Activated T-cell treated with anti-CD3 and anti-CD28 coated beads for 1 hour (primary cell): ENCODE data around the gene TCF7L1.

Experiments used
- DNase-seq: peaks from one replicate; pipeline ENCODE4 v3.0.0-alpha.2; 2020; ENCODE audit warnings: low read depth

Gene TCF7L1

GRCh38 chr2:85255456-85255812 lies 122.2 kb downstream of the TCF7L1 start:
- DNase-seq = no peak

- no peak for DNase-seq
Observed at GRCh38 chr2:85255813-85256594, 122.8 kb downstream of the TCF7L1 start.

- no peak for DNase-seq
Observed at GRCh38 chr2:85257359-85257969, 124.3 kb downstream of the TCF7L1 start.

- no peak for DNase-seq
Observed at GRCh38 chr2:85257970-85258605, 124.9 kb downstream of the TCF7L1 start.

- DNase-seq = no peak
Observed at GRCh38 chr2:85259101-85259590, 126.0 kb downstream of the TCF7L1 start.

GRCh38 chr2:85259879-85260278 lies 126.7 kb downstream of the TCF7L1 start:
- no peak for DNase-seq

- no peak for DNase-seq
Observed at GRCh38 chr2:85263591-85263990, 130.4 kb downstream of the TCF7L1 start.

GRCh38 chr2:85264471-85264870 lies 131.3 kb downstream of the TCF7L1 start:
- DNase-seq = no peak

- DNase-seq = no peak
Observed at GRCh38 chr2:85265304-85265703, 132.1 kb downstream of the TCF7L1 start.

GRCh38 chr2:85266146-85267041 lies 133.2 kb downstream of the TCF7L1 start:
- DNase-seq = peak; percentile 64

- DNase-seq = no peak
Observed at GRCh38 chr2:85269959-85270358, 136.8 kb downstream of the TCF7L1 start.

GRCh38 chr2:85272357-85272756 lies 139.2 kb downstream of the TCF7L1 start:
- no peak for DNase-seq

- DNase-seq = no peak
Observed at GRCh38 chr2:85273738-85274731, 140.8 kb downstream of the TCF7L1 start.

GRCh38 chr2:85275984-85276540 lies 142.9 kb downstream of the TCF7L1 start:
- no peak for DNase-seq

- DNase-seq = no peak
Observed at GRCh38 chr2:85276571-85277118, 143.5 kb downstream of the TCF7L1 start.

GRCh38 chr2:85277416-85278158 lies 144.4 kb downstream of the TCF7L1 start:
- DNase-seq = no peak

GRCh38 chr2:85278361-85278760 lies 145.2 kb downstream of the TCF7L1 start:
- DNase-seq = no peak

GRCh38 chr2:85281553-85281952 lies 148.4 kb downstream of the TCF7L1 start:
- DNase-seq = no peak

GRCh38 chr2:85282914-85283313 lies 149.7 kb downstream of the TCF7L1 start:
- DNase-seq = no peak
